Trophoblast cell (in vitro differentiated cells and primary cell): ENCODE measurements around the gene LITAF.

Experiments
- DNase-seq, 2 donors: peaks; one replicate each; pipeline ENCODE4 v3.0.0-alpha.2; 2016
- H2AFZ ChIP-seq: 2 replicates; pipeline ENCODE4 v1.6.1; 2013; ENCODE audit warnings: low read length, moderate library complexity, mild to moderate bottlenecking; ENCODE audit not compliant: insufficient read depth, poor library complexity
- H2AK5ac ChIP-seq: 2 replicates; pipeline ENCODE4 v1.6.1; 2013; ENCODE audit warnings: mild to moderate bottlenecking, low read length
- H2BK120ac ChIP-seq: 2 replicates; pipeline ENCODE4 v1.6.1; 2013; ENCODE audit warnings: low read length, mild to moderate bottlenecking, moderate library complexity; ENCODE audit not compliant: insufficient read depth, poor library complexity
- H2BK12ac ChIP-seq: 2 replicates; pipeline ENCODE4 v1.6.1; 2013; ENCODE audit warnings: mild to moderate bottlenecking, low read length, moderate library complexity
- H2BK5ac ChIP-seq: 2 replicates; pipeline ENCODE4 v1.6.1; 2013; ENCODE audit warnings: low read length, low read depth, moderate library complexity, mild to moderate bottlenecking; ENCODE audit not compliant: poor library complexity
- H3K14ac ChIP-seq: 2 replicates; pipeline ENCODE4 v1.6.1; 2013; ENCODE audit warnings: mild to moderate bottlenecking, low read length
- H3K18ac ChIP-seq: 2 replicates; pipeline ENCODE4 v1.6.1; 2013; ENCODE audit warnings: mild to moderate bottlenecking, low read length
- H3K23ac ChIP-seq: 2 replicates; pipeline ENCODE4 v1.6.1; 2013; ENCODE audit warnings: low read length
- H3K27ac ChIP-seq: 2 replicates; pipeline ENCODE4 v1.5.1; 2013; ENCODE audit warnings: low read depth, mild to moderate bottlenecking, inconsistent platforms, low read length, moderate library complexity
- H3K27me3 ChIP-seq: 2 replicates; pipeline ENCODE4 v1.6.1; 2013; ENCODE audit warnings: inconsistent platforms, mild to moderate bottlenecking, low read length, moderate library complexity; ENCODE audit not compliant: insufficient read depth
- H3K36me3 ChIP-seq, 2 experiments: 1 replicate in 1 of 2; 2 replicates in 1 of 2; pipeline ENCODE4 v1.6.1; 2013; ENCODE audit warnings: low read length in 2 of 2, mild to moderate bottlenecking in 2 of 2, moderate library complexity in 1 of 2; ENCODE audit not compliant: insufficient read depth in 2 of 2, control insufficient read depth in 1 of 2
- H3K4ac ChIP-seq: 2 replicates; pipeline ENCODE4 v1.6.1; 2013; ENCODE audit warnings: low read depth, mild to moderate bottlenecking, low read length, moderate library complexity
- H3K4me1 ChIP-seq, 2 experiments: 1 replicate in 1 of 2; 2 replicates in 1 of 2; pipeline ENCODE4 v1.6.1; 2013; ENCODE audit warnings: low read length in 2 of 2, mild to moderate bottlenecking in 2 of 2, moderate library complexity in 1 of 2; ENCODE audit not compliant: insufficient read depth in 2 of 2, control insufficient read depth in 1 of 2
- H3K4me2 ChIP-seq: 2 replicates; pipeline ENCODE4 v1.6.1; 2013; ENCODE audit warnings: inconsistent platforms, mild to moderate bottlenecking, low read length, moderate library complexity
- H3K4me3 ChIP-seq: 2 replicates; pipeline ENCODE4 v1.5.1; 2013; ENCODE audit warnings: mild to moderate bottlenecking, low read depth, low read length, inconsistent platforms
- H3K79me1 ChIP-seq: one replicate; pipeline ENCODE4 v1.6.1; 2013; ENCODE audit warnings: low read length
- H3K79me2 ChIP-seq: 2 replicates; pipeline ENCODE4 v1.6.1; 2013; ENCODE audit warnings: low read length, mild to moderate bottlenecking; ENCODE audit not compliant: control insufficient read depth, insufficient read depth, poor library complexity
- H3K9ac ChIP-seq: 2 replicates; pipeline ENCODE4 v1.6.1; 2013; ENCODE audit warnings: mild to moderate bottlenecking, low read length
- H3K9me3 ChIP-seq: 2 replicates; pipeline ENCODE4 v1.6.1; 2013; ENCODE audit warnings: low read depth, mild to moderate bottlenecking, control low read depth, inconsistent platforms, low read length; ENCODE audit not compliant: insufficient read depth
- H4K12ac ChIP-seq: 2 replicates; pipeline ENCODE4 v1.6.1; 2013; ENCODE audit warnings: low read depth, mild to moderate bottlenecking, low read length, moderate library complexity
- H4K8ac ChIP-seq: 2 replicates; pipeline ENCODE4 v1.6.1; 2013; ENCODE audit warnings: low read depth, mild to moderate bottlenecking, low read length, moderate library complexity
- H4K91ac ChIP-seq: one replicate; pipeline ENCODE4 v1.6.1; 2013; ENCODE audit warnings: low read depth, mild to moderate bottlenecking, low read length, moderate library complexity
- WGBS: extraction: QIAGEN DNeasy Blood & Tissue Kit; methylation state at CpG from one replicate; pipeline ENCODE4 v1.1.7; 2013; ENCODE audit warnings: missing lambda C conversion rate; ENCODE audit not compliant: insufficient read length, insufficient coverage; ENCODE audit errors: extremely low coverage; 5-methylcytosine and 5-hydroxymethylcytosine counted together

The LITAF gene

DNA sequence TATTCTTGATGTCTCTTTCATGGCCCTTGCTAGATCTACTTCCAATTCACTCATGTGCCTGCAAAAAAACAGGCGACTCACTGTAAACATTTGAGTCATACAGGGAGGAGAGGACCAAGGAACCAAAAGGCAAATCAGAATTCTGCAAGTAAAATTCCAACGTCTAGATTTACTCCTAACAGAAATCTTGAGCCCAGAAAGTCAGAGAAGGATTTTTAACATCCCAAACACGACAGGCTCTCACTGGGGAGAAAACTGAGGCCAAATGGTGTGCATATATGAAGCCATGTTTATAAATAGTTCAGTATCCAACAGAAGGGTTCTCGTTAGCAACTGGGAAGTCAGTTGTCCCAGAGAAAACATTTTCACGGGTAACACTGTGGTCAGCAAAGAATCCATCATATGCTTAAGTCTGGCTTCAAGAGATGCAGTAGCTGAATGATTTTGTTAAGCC, 40.1 kb downstream of the LITAF start:
- no peak overlapping the region for H3K4me3 ChIP-seq
- H3K4ac ChIP-seq: no peak overlapping the region
- no peak overlapping the region for H3K4me2 ChIP-seq
- H4K8ac ChIP-seq: no peak overlapping the region
- no peak overlapping the region for H2BK12ac ChIP-seq
- no peak overlapping the region for H4K12ac ChIP-seq
- no peak overlapping the region for H3K18ac ChIP-seq
- H2AFZ ChIP-seq: no peak overlapping the region
- H3K23ac ChIP-seq: no peak overlapping the region
- H2BK120ac ChIP-seq: no peak overlapping the region
- DNase-seq: no peak
- H3K79me2 ChIP-seq: no peaks in the 10 kb centered on the region
- H2BK5ac ChIP-seq: no peak overlapping the region
- peaks cover 10 to 23% of the 10 kb centered on the region in 2 experiments for H3K36me3 ChIP-seq
- H4K91ac ChIP-seq: no peak overlapping the region
- H3K9ac ChIP-seq: no peak overlapping the region
- H3K9me3 ChIP-seq: peaks cover 2% of the 10 kb centered on the region
- H3K14ac ChIP-seq: no peak overlapping the region
- no peak overlapping the region for H3K27ac ChIP-seq
- no peak overlapping the region for H2AK5ac ChIP-seq
- no peaks in the 10 kb centered on the region for H3K27me3 ChIP-seq
- peaks cover 0 to 2% of the 10 kb centered on the region in 2 experiments for H3K4me1 ChIP-seq
- H3K79me1 ChIP-seq: no peaks in the 10 kb centered on the region
- WGBS: no CpG with 5 or more reads among the region's 5 CpGs

DNA sequence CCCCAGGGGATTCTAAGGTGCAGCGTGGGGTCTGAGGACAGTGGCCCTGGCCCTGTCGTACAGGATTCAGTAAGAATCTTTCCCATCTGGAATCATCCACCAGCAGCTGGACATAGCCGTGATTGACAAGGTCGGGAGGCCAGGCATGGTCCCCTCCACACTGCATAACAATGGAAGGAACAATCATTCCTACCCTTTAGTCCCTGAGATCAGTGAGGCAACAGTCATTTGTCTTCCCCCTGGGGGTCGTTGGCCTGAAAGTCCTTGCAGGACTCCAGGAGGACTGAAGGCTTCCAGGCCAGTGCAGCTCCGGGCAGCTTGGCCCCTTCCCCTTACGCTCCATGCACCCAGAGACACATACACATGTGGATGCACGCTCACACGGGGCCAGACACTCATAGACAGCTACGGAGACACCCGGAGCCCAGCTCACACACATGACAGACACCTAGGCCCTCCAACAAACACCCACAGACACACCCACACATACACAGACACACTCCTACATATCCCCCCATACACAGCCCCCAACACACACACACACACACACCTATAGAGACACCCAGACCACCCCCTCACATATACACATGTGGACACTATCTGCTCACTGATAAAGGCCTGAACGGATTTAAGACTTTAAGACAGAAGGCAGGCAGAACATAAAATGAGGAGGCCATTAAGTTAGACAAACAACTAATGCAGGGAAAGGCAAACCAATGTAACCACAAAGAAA, 42.9 kb downstream of the LITAF start:
- no peak overlapping the region for H3K27ac ChIP-seq
- no peak overlapping the region for H2BK5ac ChIP-seq
- H3K18ac ChIP-seq: no peak overlapping the region
- H4K8ac ChIP-seq: no peak overlapping the region
- H2AFZ ChIP-seq: no peak overlapping the region
- H2BK120ac ChIP-seq: no peak overlapping the region
- no peak overlapping the region for H4K91ac ChIP-seq
- no peak overlapping the region for H3K4me3 ChIP-seq
- peaks cover 2% of the 10 kb centered on the region for H3K9me3 ChIP-seq
- H3K27me3 ChIP-seq: no peaks in the 10 kb centered on the region
- H3K9ac ChIP-seq: no peak overlapping the region
- WGBS: no CpG with 5 or more reads among the region's 12 CpGs
- peaks cover 0 to 2% of the 10 kb centered on the region in 2 experiments for H3K4me1 ChIP-seq
- H2BK12ac ChIP-seq: no peak overlapping the region
- no peak overlapping the region for H3K4me2 ChIP-seq
- no peak overlapping the region for H3K23ac ChIP-seq
- H3K79me1 ChIP-seq: no peaks in the 10 kb centered on the region
- no peak overlapping the region for H3K14ac ChIP-seq
- no peak overlapping the region for H2AK5ac ChIP-seq
- H3K4ac ChIP-seq: no peak overlapping the region
- H4K12ac ChIP-seq: no peak overlapping the region
- H3K79me2 ChIP-seq: no peaks in the 10 kb centered on the region
- no peak for DNase-seq
- H3K36me3 ChIP-seq: peaks cover 0 to 2% of the 10 kb centered on the region in 2 experiments

DNA sequence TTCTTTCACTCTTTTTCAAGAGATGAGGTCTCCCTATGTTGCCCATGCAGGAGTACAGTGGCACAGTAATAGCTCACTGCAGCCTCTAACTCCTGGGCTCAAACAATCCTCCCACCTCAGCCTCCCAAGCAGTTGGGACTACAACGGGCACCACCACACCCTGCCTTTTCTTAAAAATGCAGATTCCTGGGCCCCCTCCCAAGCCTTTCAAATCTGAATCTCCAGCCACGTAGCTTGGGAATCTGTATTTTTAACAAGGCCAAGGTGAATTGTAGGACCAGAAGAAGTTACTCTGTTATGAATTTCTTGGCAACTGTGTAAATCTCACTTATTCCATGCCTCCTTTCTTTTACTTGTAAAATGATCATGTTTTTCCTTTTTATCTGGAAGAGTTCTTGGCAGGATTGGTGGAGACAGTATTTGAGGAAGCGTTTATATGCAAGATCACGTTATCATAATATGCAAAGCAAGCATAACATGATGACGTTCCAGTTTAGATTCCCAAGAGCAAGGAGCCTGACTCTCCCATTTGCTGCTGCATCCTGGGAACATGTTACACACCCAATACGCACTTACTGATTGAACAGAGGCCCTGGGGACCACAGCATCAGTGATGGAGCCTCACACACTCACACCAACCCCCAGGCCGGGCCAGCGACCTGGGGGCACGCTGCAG, 44.5 kb downstream of the LITAF start:
- Histone ChIP-seq H4K8ac (no peak overlapping the region), H3K4me2 (no peak overlapping the region), H2BK120ac (no peak overlapping the region), H4K12ac (no peak overlapping the region), H3K79me1 (no peaks in the 10 kb centered on the region), H3K27ac (no peak overlapping the region), H3K4ac (no peak overlapping the region), H2AK5ac (no peak overlapping the region), H3K23ac (no peak overlapping the region), H4K91ac (no peak overlapping the region), H3K79me2 (no peaks in the 10 kb centered on the region), H2BK5ac (no peak overlapping the region), H3K36me3 (no peaks in the 10 kb centered on the region), H3K9ac (no peak overlapping the region), H3K14ac (no peak overlapping the region), H2BK12ac (no peak overlapping the region), H3K9me3 (peaks cover 5% of the 10 kb centered on the region), H3K4me1 (peaks cover 0 to 2% of the 10 kb centered on the region in 2 experiments), H3K18ac (no peak overlapping the region), H2AFZ (no peak overlapping the region), H3K27me3 (no peaks in the 10 kb centered on the region), H3K4me3 (no peak overlapping the region)
- WGBS: no CpG with 5 or more reads among the region's 9 CpGs
- DNase-seq: no peak

DNA sequence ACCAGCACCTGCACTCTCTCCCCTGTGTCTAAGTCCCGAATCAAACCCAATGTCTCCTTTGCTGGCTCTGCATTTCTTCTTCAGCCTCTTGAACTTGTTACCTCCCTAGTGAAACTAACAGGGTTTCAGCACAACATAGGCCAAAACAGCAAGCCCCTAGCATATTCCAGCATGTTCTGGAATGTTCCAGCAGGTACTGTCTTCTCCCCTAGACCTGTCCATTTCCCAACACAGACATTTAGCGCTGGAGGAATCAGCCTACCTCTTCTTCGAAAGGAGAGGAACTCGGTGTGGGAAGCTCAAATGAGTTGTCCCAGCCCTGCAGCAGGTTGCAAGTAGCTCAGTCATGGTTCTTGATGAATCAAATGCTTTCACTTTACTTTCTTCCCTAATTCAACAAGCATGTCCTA, 47.1 kb downstream of the LITAF start:
- Histone ChIP-seq H3K4me3 (no peak overlapping the region), H3K4me2 (no peak overlapping the region), H3K27me3 (no peaks in the 10 kb centered on the region), H2BK5ac (no peak overlapping the region), H3K23ac (no peak overlapping the region), H3K79me2 (no peaks in the 10 kb centered on the region), H2AK5ac (no peak overlapping the region), H3K4ac (no peak overlapping the region), H4K8ac (no peak overlapping the region), H3K18ac (no peak overlapping the region), H3K27ac (no peak overlapping the region), H2AFZ (no peak overlapping the region), H4K12ac (no peak overlapping the region), H3K36me3 (no peaks in the 10 kb centered on the region), H4K91ac (no peak overlapping the region), H2BK12ac (no peak overlapping the region), H3K14ac (no peak overlapping the region), H3K4me1 (peaks cover 0 to 2% of the 10 kb centered on the region in 2 experiments), H3K9me3 (peaks cover 5% of the 10 kb centered on the region), H2BK120ac (no peak overlapping the region), H3K9ac (no peak overlapping the region), H3K79me1 (no peaks in the 10 kb centered on the region)
- WGBS: no CpG with 5 or more reads among the region's 4 CpGs
- DNase-seq: no peak
